ENCODE data around the gene CDC42BPG.

CDC42BPG gene

DNA sequence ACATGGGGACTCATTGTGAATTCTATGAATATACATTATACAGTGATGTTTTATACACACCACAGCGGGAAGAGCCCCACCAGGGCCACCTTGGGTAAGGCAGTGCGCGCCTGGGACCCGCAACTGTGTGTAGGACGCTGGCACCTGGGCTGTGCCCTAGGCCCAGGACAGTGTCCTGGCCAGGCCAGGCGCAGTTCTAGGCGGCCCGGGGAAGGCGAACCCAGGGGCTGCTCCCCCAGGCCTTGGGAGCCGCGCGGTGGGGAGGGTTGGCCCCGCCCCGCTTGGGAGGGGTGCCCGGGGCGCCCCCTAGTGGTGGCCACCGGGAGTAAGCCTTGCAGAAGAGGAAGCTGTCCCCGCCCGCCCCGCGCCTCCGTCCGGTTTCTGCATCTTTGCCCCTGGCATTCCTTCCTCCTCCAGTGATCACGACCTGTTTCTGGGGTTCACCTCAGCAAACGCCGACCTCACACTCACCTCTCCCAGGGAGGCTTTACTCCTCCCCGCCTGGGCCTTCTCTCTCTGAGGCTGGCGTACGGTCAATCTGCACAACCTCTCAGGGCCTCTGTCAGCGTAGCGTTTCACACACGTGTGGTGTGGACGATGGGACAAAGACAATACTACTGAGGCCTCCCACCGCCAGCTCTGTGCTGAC, 43.4 kb upstream of the CDC42BPG start:
- no peak overlapping the region for H3K27ac ChIP-seq (ENCODE audit: low read depth, low read length)

DNA sequence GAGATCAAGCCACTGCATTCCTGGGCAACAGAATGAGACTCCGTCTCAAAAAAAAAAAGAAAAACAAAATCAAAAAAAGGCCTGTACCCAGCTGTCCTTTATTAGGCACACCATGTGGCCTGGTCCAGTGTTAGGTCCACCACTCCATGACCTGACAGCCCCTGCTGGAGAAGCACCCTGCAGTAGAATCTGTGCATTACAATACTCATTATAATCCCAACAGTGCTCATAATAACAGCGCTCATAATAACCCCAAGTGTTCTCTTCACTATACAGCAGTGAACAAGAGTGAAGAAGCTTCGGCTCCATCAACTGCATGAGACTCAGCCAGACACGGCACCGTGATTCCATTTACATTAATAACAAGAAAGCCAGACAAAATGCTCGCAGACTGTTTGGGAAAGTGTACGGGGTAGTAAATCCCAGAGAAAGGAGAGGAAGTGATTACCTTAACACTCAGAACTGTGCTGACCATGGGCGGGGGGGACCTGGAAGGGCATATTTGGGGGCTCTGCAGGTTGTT, 42.8 kb upstream of the CDC42BPG start:
- no peak overlapping the region for H3K27ac ChIP-seq (ENCODE audit: low read depth, low read length)
- H2AFZ ChIP-seq (ENCODE audit: low read length, unreplicated experiment), result peak overlapping the region; percentile 89
- no peaks in the 10 kb centered on the region for H3K27me3 ChIP-seq (ENCODE audit: insufficient read depth, low read length)
- H3K36me3 ChIP-seq (ENCODE audit: insufficient read depth, low read length), result no peaks in the 10 kb centered on the region
- H3K4me3 ChIP-seq (ENCODE audit: low read depth, low read length), result no peak overlapping the region
- peaks cover 28% of the 10 kb centered on the region for H3K4me1 ChIP-seq (ENCODE audit: control insufficient read depth, insufficient read depth, low read length, unreplicated experiment)
- H3K79me2 ChIP-seq (ENCODE audit: control insufficient read depth, insufficient read depth, low read length, unreplicated experiment), result no peaks in the 10 kb centered on the region

More for the DNA sequence above, 43.4 kb upstream of the CDC42BPG start:
- no peaks in the 10 kb centered on the region for H3K79me2 ChIP-seq (ENCODE audit: control insufficient read depth, insufficient read depth, low read length, unreplicated experiment)
- no peaks in the 10 kb centered on the region for H3K27me3 ChIP-seq (ENCODE audit: insufficient read depth, low read length)
- no peaks in the 10 kb centered on the region for H3K36me3 ChIP-seq (ENCODE audit: insufficient read depth, low read length)
- peak overlapping the region; percentile 39; the same call in 1 of the 2 replicates for H3K4me3 ChIP-seq (ENCODE audit: low read depth, low read length)
- peak overlapping the region; percentile 89 for H2AFZ ChIP-seq (ENCODE audit: low read length, unreplicated experiment)
- H3K4me1 ChIP-seq (ENCODE audit: control insufficient read depth, insufficient read depth, low read length, unreplicated experiment), result peaks cover 28% of the 10 kb centered on the region

DNA sequence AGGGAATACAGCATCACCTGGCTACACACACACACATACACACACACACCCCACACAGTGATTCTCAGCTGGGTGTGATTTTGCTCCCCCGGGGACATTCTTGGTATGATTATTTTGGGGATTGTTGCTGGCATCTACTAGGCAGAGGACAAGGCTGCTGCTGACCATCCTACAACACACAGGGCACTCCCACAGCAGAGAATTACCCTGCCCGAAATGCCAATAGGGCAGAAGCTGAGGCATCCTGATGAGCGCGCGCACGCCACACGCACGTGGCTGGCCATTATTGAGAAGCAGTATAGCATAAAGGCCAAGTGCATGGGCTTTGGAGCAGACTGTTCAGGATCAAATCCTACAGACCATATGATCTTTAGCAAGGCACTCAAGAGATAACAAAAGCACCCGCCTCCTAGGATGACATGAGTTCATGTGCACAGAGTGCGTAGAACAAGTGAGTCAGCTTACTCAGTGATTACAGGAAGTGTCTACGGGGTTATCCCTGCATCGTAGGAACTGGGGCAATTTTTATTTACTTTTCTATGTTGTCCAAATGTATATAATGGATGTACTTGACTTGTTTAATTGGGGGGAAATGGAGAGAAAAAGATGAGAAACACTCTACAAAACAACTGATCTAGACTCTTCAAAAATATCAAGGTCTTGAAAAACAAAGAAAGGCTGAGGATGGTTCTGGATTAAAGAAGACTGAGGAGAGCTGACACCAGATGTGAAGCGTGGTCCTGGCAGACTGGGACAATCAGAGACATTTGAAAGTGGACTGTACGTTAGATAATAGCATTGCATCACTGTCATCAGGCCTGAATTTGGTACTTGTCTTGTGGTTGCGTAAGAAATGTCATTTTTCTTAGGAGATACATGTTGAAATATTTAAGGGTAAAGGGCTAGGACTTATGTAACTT, 41.2 kb upstream of the CDC42BPG start:
- H3K27me3 ChIP-seq (ENCODE audit: insufficient read depth, low read length), result no peaks in the 10 kb centered on the region
- peak overlapping the region; percentile 21; the same call in 1 of the 2 replicates for H3K4me3 ChIP-seq (ENCODE audit: low read depth, low read length)
- H3K79me2 ChIP-seq (ENCODE audit: control insufficient read depth, insufficient read depth, low read length, unreplicated experiment), result no peaks in the 10 kb centered on the region
- peaks cover 29% of the 10 kb centered on the region for H3K4me1 ChIP-seq (ENCODE audit: control insufficient read depth, insufficient read depth, low read length, unreplicated experiment)
- H2AFZ ChIP-seq (ENCODE audit: low read length, unreplicated experiment), result peak overlapping the region; percentile 33
- H3K36me3 ChIP-seq (ENCODE audit: insufficient read depth, low read length), result no peaks in the 10 kb centered on the region
- H3K27ac ChIP-seq (ENCODE audit: low read depth, low read length), result peak overlapping the region; percentile 91

GRCh38 chr11:64884019-64884418, 39.6 kb upstream of the CDC42BPG start:
- Histone ChIP-seq H3K27me3 (ENCODE audit: insufficient read depth, low read length) (no peaks in the 10 kb centered on the region), H3K4me3 (ENCODE audit: low read depth, low read length) (no peak overlapping the region), H3K4me1 (ENCODE audit: control insufficient read depth, insufficient read depth, low read length, unreplicated experiment) (peaks cover 42% of the 10 kb centered on the region), H3K27ac (ENCODE audit: low read depth, low read length) (no peak overlapping the region), H2AFZ (ENCODE audit: low read length, unreplicated experiment) (no peak overlapping the region), H3K36me3 (ENCODE audit: insufficient read depth, low read length) (no peaks in the 10 kb centered on the region), H3K79me2 (ENCODE audit: control insufficient read depth, insufficient read depth, low read length, unreplicated experiment) (no peaks in the 10 kb centered on the region)

- Histone ChIP-seq H3K4me3 (ENCODE audit: low read depth, low read length) (no peak overlapping the region), H2AFZ (ENCODE audit: low read length, unreplicated experiment) (no peak overlapping the region), H3K36me3 (ENCODE audit: insufficient read depth, low read length) (no peaks in the 10 kb centered on the region), H3K4me1 (ENCODE audit: control insufficient read depth, insufficient read depth, low read length, unreplicated experiment) (peaks cover 39% of the 10 kb centered on the region), H3K27ac (ENCODE audit: low read depth, low read length) (no peak overlapping the region), H3K79me2 (ENCODE audit: control insufficient read depth, insufficient read depth, low read length, unreplicated experiment) (no peaks in the 10 kb centered on the region), H3K27me3 (ENCODE audit: insufficient read depth, low read length) (no peaks in the 10 kb centered on the region)
Observed at GRCh38 chr11:64883575-64883974, 39.1 kb upstream of the CDC42BPG start.

DNA sequence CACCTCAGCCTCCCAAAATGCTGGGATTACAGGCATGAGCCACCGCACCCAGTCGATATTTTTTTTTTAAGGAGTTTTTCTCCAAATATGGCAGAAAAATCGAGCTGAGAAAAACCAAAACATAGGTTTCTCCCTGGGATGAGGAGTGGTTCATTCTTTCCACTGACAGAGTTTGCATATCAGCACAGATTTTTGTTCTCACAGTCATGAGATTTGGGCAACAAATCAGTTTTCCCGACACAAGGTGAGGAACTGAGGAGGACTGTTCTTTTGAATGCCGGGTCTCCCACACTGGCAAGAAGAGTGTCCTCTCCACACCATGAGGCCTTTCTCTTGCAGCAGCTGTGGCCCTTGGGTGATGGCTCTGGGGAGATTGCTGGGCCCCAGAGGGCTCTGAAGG, 37.8 kb upstream of the CDC42BPG start:
- peaks cover 29% of the 10 kb centered on the region for H3K4me1 ChIP-seq (ENCODE audit: control insufficient read depth, insufficient read depth, low read length, unreplicated experiment)
- no peaks in the 10 kb centered on the region for H3K27me3 ChIP-seq (ENCODE audit: insufficient read depth, low read length)
- no peak overlapping the region for H3K4me3 ChIP-seq (ENCODE audit: low read depth, low read length)
- H2AFZ ChIP-seq (ENCODE audit: low read length, unreplicated experiment), result no peak overlapping the region
- H3K79me2 ChIP-seq (ENCODE audit: control insufficient read depth, insufficient read depth, low read length, unreplicated experiment), result peaks cover 11% of the 10 kb centered on the region
- no peaks in the 10 kb centered on the region for H3K36me3 ChIP-seq (ENCODE audit: insufficient read depth, low read length)
- no peak overlapping the region for H3K27ac ChIP-seq (ENCODE audit: low read depth, low read length)

DNA sequence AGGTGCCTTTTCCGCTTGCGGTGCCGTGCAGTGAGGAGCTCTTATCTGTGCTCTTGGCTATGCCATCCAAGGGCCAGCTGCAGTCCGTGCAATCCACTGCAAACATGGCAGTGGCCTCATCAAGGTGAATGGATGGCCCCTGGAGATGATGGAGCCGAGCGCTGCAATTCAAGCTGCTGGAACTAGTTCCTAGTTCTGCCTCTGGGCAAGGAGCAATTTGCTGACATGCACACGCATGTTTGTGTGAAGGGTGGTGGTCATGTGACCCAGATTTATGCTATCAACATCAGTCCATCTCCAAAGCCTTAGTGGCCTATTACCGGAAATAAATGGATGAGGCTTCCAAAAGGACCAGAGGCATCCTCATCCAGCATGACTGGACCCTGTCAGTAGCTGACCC, 37.0 kb upstream of the CDC42BPG start:
- H3K27ac ChIP-seq (ENCODE audit: low read depth, low read length), result no peak overlapping the region
- no peaks in the 10 kb centered on the region for H3K27me3 ChIP-seq (ENCODE audit: insufficient read depth, low read length)
- no peaks in the 10 kb centered on the region for H3K36me3 ChIP-seq (ENCODE audit: insufficient read depth, low read length)
- no peak overlapping the region for H3K4me3 ChIP-seq (ENCODE audit: low read depth, low read length)
- H2AFZ ChIP-seq (ENCODE audit: low read length, unreplicated experiment), result no peak overlapping the region
- H3K79me2 ChIP-seq (ENCODE audit: control insufficient read depth, insufficient read depth, low read length, unreplicated experiment), result peaks cover 19% of the 10 kb centered on the region
- H3K4me1 ChIP-seq (ENCODE audit: control insufficient read depth, insufficient read depth, low read length, unreplicated experiment), result peaks cover 31% of the 10 kb centered on the region

DNA sequence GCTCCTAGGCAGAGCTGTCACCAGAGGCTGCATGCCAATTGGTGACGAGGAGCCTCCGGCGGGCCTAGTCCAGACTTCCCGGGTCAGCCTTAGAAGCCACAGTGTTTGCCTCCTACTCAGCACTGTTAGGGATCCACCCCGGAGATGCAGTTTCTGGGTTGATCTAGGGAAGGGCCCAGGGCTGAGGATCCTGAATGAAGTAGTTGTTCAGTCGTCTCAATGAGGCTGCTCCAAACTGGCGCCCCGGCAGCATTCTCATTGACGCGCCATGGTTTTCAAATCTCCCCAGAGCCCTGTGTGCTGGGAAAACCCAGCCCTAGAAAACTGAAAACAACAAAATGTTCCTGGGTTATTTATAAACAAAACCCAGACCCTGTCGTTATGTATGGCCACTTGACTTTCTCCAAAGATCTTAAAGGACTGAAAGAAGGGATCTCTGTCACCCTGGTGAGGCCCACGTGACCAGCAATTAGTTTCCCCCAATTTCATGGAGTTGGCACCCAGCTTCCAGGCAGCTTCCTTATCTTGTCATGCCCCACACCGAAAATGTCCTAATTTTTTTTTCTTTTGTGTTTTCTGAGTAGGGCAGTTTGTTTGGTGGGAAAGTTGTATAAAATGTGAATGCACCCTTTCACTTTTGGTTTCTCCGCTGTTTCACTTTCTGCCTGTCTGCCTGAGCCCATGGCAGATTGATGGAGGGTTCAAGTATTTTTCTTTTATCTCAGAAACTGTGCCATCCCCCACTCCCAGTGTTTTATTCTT, 36.0 kb upstream of the CDC42BPG start:
- Histone ChIP-seq H2AFZ (ENCODE audit: low read length, unreplicated experiment) (peak overlapping the region; percentile 90), H3K27me3 (ENCODE audit: insufficient read depth, low read length) (no peaks in the 10 kb centered on the region), H3K79me2 (ENCODE audit: control insufficient read depth, insufficient read depth, low read length, unreplicated experiment) (peaks cover 29% of the 10 kb centered on the region), H3K27ac (ENCODE audit: low read depth, low read length) (peak overlapping the region; percentile 59), H3K4me1 (ENCODE audit: control insufficient read depth, insufficient read depth, low read length, unreplicated experiment) (peaks cover 32% of the 10 kb centered on the region), H3K4me3 (ENCODE audit: low read depth, low read length) (peak overlapping the region; percentile 32; the same call in 1 of the 2 replicates), H3K36me3 (ENCODE audit: insufficient read depth, low read length) (no peaks in the 10 kb centered on the region)

DNA sequence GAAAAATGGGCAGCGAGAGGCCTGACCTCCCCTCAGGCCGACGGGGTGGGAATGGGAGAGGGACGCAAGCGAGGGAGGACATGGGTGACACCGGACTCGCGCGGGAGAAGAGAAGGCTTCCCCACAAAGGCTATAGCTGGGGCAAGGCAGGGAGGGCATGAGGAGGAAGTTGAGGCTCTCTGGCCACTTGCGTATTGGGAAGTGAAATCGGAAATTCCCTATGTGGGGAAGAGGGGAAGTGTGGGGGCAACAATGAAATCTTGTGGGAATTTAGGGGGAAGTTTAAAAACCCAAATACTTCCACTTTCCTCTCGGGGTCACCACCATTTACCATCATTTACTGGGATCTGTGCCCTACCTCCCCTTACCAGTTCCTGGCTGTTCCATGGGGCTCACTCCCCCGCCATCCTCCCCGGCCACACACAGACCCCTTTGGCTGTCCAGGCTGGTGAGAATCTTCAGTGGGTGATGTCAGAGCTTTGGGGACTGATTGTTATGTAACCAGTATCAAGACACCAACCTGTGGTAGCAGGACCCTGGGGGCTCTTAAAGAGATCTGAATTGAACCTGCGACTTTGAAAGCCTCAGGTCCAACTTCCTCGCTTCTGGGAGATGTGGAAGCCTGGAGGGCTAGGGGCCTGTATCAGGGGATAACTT, 34.9 kb upstream of the CDC42BPG start:
- peaks cover 29% of the 10 kb centered on the region for H3K4me1 ChIP-seq (ENCODE audit: control insufficient read depth, insufficient read depth, low read length, unreplicated experiment)
- peaks cover 40% of the 10 kb centered on the region for H3K79me2 ChIP-seq (ENCODE audit: control insufficient read depth, insufficient read depth, low read length, unreplicated experiment)
- peak overlapping the region; percentile 86 for H3K4me3 ChIP-seq (ENCODE audit: low read depth, low read length)
- H3K27ac ChIP-seq (ENCODE audit: low read depth, low read length), result peak overlapping the region; percentile 59
- H3K27me3 ChIP-seq (ENCODE audit: insufficient read depth, low read length), result no peaks in the 10 kb centered on the region
- H2AFZ ChIP-seq (ENCODE audit: low read length, unreplicated experiment), result no peak overlapping the region
- no peaks in the 10 kb centered on the region for H3K36me3 ChIP-seq (ENCODE audit: insufficient read depth, low read length)

Data from ACC112 (cell line).